T-cell (primary cell): ENCODE measurements around the gene COPS7A. TPM values are rescaled to one million over a fixed set of nuclear protein-coding genes. Genes with fewer than 3 reads are reported as not detected.

Experiments
- ATAC-seq, 4 experiments: fragments of 200-7000 bp in 3 of 4; fragments of 150-1000 bp in 1 of 4; cut with Tn5 transposase; replicated peaks in 1 of 4; 1 replicate in 3 of 4; 2 replicates in 1 of 4; pipeline ENCODE4 v1.10.0; 2021; ENCODE audit warnings: moderate library complexity in 3 of 4, mild to moderate bottlenecking in 2 of 4, moderate number of reproducible peaks in 1 of 4
- CTCF ChIA-PET, 2 donors: fragments of 300-600 bp; sonication (Branson Sonifier 250); formaldehyde crosslinking; loops; one replicate each; lab custom pipeline; 2022; ENCODE audit warnings: antibody characterized with exemption in 2 of 2; lab: Charles Lee
- POLR2A ChIA-PET, 2 donors: fragments of 300-600 bp; sonication (Branson Sonifier 250); formaldehyde crosslinking; loops; one replicate each; lab custom pipeline; 2022; ENCODE audit warnings: antibody characterized with exemption in 2 of 2; lab: Charles Lee
- DNase-seq, 35 experiments: peaks; one replicate each; pipeline versions ENCODE4 v3.0.0 to v3.0.0-alpha.2; 2013 to 2023
- H3K27ac ChIP-seq: one replicate; pipeline ENCODE4 v1.5.1; 2013; ENCODE audit warnings: low read length
- H3K27me3 ChIP-seq, 2 experiments: replicated peaks in 1 of 2; 1 replicate in 1 of 2; 2 replicates in 1 of 2; pipeline versions ENCODE4 v1.6.1 to v1.7.0; 2013; ENCODE audit warnings: low read length in 1 of 2, mixed read lengths in 1 of 2; ENCODE audit not compliant: control insufficient read depth in 2 of 2, insufficient read depth in 2 of 2; ENCODE audit errors: extremely low read depth in 1 of 2
- H3K36me3 ChIP-seq, 2 donors: 1 replicate in 1 of 2; 2 replicates in 1 of 2; pipeline versions ENCODE4 v1.6.1 to v1.7.0; 2013; ENCODE audit warnings: low read length in 1 of 2; ENCODE audit not compliant: control insufficient read depth in 2 of 2, insufficient read depth in 1 of 2; ENCODE audit errors: extremely low read depth in 1 of 2
- H3K4me1 ChIP-seq, 2 experiments: 1 replicate in 1 of 2; 2 replicates in 1 of 2; pipeline versions ENCODE4 v1.6.1 to v1.7.0; 2013; ENCODE audit warnings: low read length in 2 of 2, mixed read lengths in 1 of 2; ENCODE audit not compliant: insufficient read depth in 2 of 2, control insufficient read depth in 1 of 2; ENCODE audit errors: extremely low read depth in 1 of 2
- H3K4me3 ChIP-seq, 2 donors: 1 replicate in 1 of 2; 2 replicates in 1 of 2; pipeline versions ENCODE4 v1.5.1 to v1.7.0; 2013; ENCODE audit warnings: mild to moderate bottlenecking in 2 of 2, low read length in 1 of 2, moderate library complexity in 1 of 2; ENCODE audit not compliant: control insufficient read depth in 1 of 2; ENCODE audit errors: extremely low read depth in 1 of 2
- H3K9me3 ChIP-seq: 2 replicates; pipeline ENCODE4 v1.7.0; 2013
- H3K27ac Mint-ChIP-seq, 2 donors: one replicate each; pipeline ENCODE4 v1.8.0; 2020 to 2021; ENCODE audit warnings: mild to moderate bottlenecking in 2 of 2, mixed read lengths in 2 of 2
- H3K27me3 Mint-ChIP-seq, 2 donors: one replicate each; pipeline ENCODE4 v1.8.0; 2021 to 2022; ENCODE audit warnings: mixed read lengths in 2 of 2
- H3K36me3 Mint-ChIP-seq: one replicate; pipeline ENCODE4 v1.8.0; 2021; ENCODE audit warnings: mixed read lengths
- H3K4me1 Mint-ChIP-seq, 3 donors: one replicate each; pipeline ENCODE4 v1.8.0; 2020 to 2022; ENCODE audit warnings: mixed read lengths in 3 of 3, mild to moderate bottlenecking in 1 of 3
- H3K4me3 Mint-ChIP-seq, 3 donors: one replicate each; pipeline ENCODE4 v1.8.0; 2020 to 2022; ENCODE audit warnings: mild to moderate bottlenecking in 3 of 3, mixed read lengths in 3 of 3, moderate library complexity in 3 of 3
- H3K9me3 Mint-ChIP-seq, 3 donors: one replicate each; pipeline ENCODE4 v1.8.0; 2020 to 2022; ENCODE audit warnings: mixed read lengths in 3 of 3
- WGBS: methylation state at CpG from one replicate; pipeline ENCODE4 v1.1.5; 2013; ENCODE audit warnings: missing lambda C conversion rate; ENCODE audit not compliant: insufficient coverage; 5-methylcytosine and 5-hydroxymethylcytosine counted together
- total RNA-seq, 35 experiments: library from RNA in 6 of 35; stranded (reverse) in 6 of 35; fragments of 120-200 nt in 1 of 35; gene quantifications; one replicate each; pipeline versions ENCODE4 v1.2.1 to v1.2.4 and lab custom pipeline; 2013 to 2026

COPS7A gene
- total RNA-seq, 5 donors from 2014 or later (not counting 1 experiment from before 2014, with no cell fraction given), result 18.5 to 33.1 (median 31.8) TPM

GRCh38 chr12:6774499-6775062 lies 50.7 kb downstream of the COPS7A start:
- ATAC-seq, result peak; percentile 24 to 55 (median 39)
- Histone ChIP-seq H3K36me3 (no peaks in the 10 kb centered on the region), H3K27ac (peak overlapping the region; percentile 85), H3K27me3 (peaks cover 0 to 57% of the 10 kb centered on the region in 2 experiments), H3K4me3 (peak overlapping the region in 1 of 2 donors; percentile 51), H3K4me1 (peaks cover 11 to 76% of the 10 kb centered on the region in 2 experiments), H3K9me3 (no peaks in the 10 kb centered on the region)
- Mint-ChIP-seq H3K27ac (peak overlapping the region; percentile 90), H3K4me1 (peaks cover 53 to 66% (median 58%) of the 10 kb centered on the region in 3 donors), H3K9me3 (no peaks in the 10 kb centered on the region), H3K27me3 (peaks cover 12 to 43% of the 10 kb centered on the region in 2 donors), H3K36me3 (no peaks in the 10 kb centered on the region), H3K4me3 (peak overlapping the region; percentile 76 to 79 (median 76))
- POLR2A ChIA-PET, result interaction anchor here in 1 of 2 donors (0.5 kb wide), 1 partner anchor 25 kb away, joined by 4 read pairs; no protein-coding TSS in a partner anchor
- CTCF ChIA-PET, result interaction anchor here (0.6 to 1.7 kb wide), 9 partner anchors 8 to 86 kb away, joined by 3 to 6 read pairs (median 5); partner anchors contain the start of genes MLF2 (in 2 of the 2), CDCA3 (in 1 of the 2), COPS7A (in 1 of the 2) and PTMS (in 1 of the 2)
- peak in 27 of 35 experiments; percentile 27 to 75 (median 47) for DNase-seq
- WGBS, result 48% methylated on average over 15 of the region's 15 CpGs

DNA sequence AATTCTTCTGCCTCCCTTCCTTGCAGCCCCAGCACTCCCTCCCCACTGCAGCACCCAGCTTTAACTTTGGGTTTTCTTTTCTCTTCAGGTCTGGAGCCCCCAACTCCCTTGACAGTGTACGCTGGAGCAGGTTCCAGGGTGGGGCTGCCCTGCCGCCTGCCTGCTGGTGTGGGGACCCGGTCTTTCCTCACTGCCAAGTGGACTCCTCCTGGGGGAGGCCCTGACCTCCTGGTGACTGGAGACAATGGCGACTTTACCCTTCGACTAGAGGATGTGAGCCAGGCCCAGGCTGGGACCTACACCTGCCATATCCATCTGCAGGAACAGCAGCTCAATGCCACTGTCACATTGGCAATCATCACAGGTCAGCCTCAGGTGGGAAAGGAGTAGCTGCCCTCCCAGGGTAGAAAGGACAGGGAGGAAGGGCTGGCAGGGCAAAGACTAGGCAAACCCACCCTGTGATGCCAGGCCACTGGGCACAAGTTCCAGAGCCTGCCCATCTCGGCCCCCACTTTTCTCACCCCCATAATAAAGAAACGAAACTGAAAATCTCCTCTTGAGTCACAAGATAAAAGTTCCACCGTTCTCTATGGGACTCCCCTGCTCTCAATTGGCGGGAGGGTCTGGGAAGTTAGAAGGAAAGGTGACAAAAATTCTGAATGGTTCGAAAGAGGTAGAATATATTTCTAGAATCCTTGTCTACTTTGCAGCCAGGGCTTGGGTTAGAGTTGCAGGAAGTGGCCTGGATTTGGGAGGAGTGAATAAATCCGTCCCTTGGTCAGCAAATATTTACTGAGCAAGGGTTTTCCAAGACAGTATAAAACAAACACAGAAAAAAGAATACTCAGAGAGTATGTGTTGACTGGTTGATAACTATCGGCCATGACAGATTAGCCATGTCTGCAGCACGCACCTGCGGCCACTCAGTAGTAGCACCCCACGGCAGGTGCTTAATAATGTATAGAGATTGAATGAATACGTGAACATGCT lies 51.6 kb downstream of the COPS7A start:
- Histone ChIP-seq H3K36me3 (no peaks in the 10 kb centered on the region), H3K4me1 (peaks cover 14 to 83% of the 10 kb centered on the region in 2 experiments), H3K27ac (peak overlapping the region; percentile 85), H3K4me3 (peak overlapping the region in 1 of 2 donors; percentile 51), H3K9me3 (no peaks in the 10 kb centered on the region), H3K27me3 (peaks cover 0 to 49% of the 10 kb centered on the region in 2 experiments)
- peak overlapping the region; percentile 76 to 79 (median 76) for H3K4me3 Mint-ChIP-seq
- H3K9me3 Mint-ChIP-seq, result no peaks in the 10 kb centered on the region
- H3K36me3 Mint-ChIP-seq, result no peaks in the 10 kb centered on the region
- ChIA-PET POLR2A (no interaction called here), CTCF (interaction anchor here in 1 of 2 donors (0.6 to 1.7 kb wide), 5 partner anchors 9 to 86 kb away, joined by 3 to 6 read pairs (median 6); partner anchors contain the start of genes COPS7A, MLF2, PTMS and ZNF384)
- DNase-seq (peak in 1 of 35 experiments; percentile 42), ATAC-seq (no peak)
- WGBS, result 52% methylated on average over 6 of the region's 16 CpGs
- peak overlapping the region; percentile 90 for H3K27ac Mint-ChIP-seq
- H3K27me3 Mint-ChIP-seq, result peaks cover 12 to 40% of the 10 kb centered on the region in 2 donors
- H3K4me1 Mint-ChIP-seq, result peaks cover 59 to 68% (median 62%) of the 10 kb centered on the region in 3 donors

GRCh38 chr12:6777386-6777785 lies 53.5 kb downstream of the COPS7A start:
- H3K27me3 ChIP-seq, result peaks cover 0 to 37% of the 10 kb centered on the region in 2 experiments
- DNase-seq (no peak), ATAC-seq (no peak)
- ChIA-PET POLR2A (interaction anchor here in 1 of 2 donors (1.0 to 1.1 kb wide), 2 partner anchors 15 to 22 kb away, joined by 3 read pairs; no protein-coding TSS in a partner anchor), CTCF (interaction anchor here (0.6 to 2.2 kb wide), 3 partner anchors 10 to 224 kb away, joined by 3 to 8 read pairs (median 4); partner anchors contain the start of gene MLF2 (in 1 of the 2))
- no peak overlapping the region for H3K4me3 ChIP-seq
- H3K36me3 ChIP-seq, result no peaks in the 10 kb centered on the region
- Mint-ChIP-seq H3K27me3 (peaks cover 9 to 28% of the 10 kb centered on the region in 2 donors), H3K9me3 (no peaks in the 10 kb centered on the region), H3K36me3 (no peaks in the 10 kb centered on the region), H3K27ac (no peak overlapping the region), H3K4me1 (peaks cover 45 to 59% (median 50%) of the 10 kb centered on the region in 3 donors), H3K4me3 (no peak overlapping the region)
- H3K4me1 ChIP-seq, result peaks cover 13 to 73% of the 10 kb centered on the region in 2 experiments
- no peaks in the 10 kb centered on the region for H3K9me3 ChIP-seq
- H3K27ac ChIP-seq, result no peak overlapping the region
- WGBS, result 87% methylated on average over 2 of the region's 5 CpGs

GRCh38 chr12:6778217-6778573 lies 54.3 kb downstream of the COPS7A start:
- no peaks in the 10 kb centered on the region for H3K9me3 ChIP-seq
- Mint-ChIP-seq H3K27ac (peak overlapping the region; percentile 80 to 85), H3K4me3 (peak overlapping the region; percentile 77 to 98 (median 80)), H3K9me3 (no peaks in the 10 kb centered on the region), H3K27me3 (peaks cover 9 to 22% of the 10 kb centered on the region in 2 donors), H3K36me3 (no peaks in the 10 kb centered on the region), H3K4me1 (peaks cover 42 to 60% (median 52%) of the 10 kb centered on the region in 3 donors)
- H3K27ac ChIP-seq, result peak overlapping the region; percentile 17
- H3K36me3 ChIP-seq, result no peaks in the 10 kb centered on the region
- WGBS, result 89% methylated on average over 9 of the region's 14 CpGs
- ChIA-PET CTCF (interaction anchor here (0.5 to 2.2 kb wide), 12 partner anchors 10 to 1267 kb away, joined by 3 to 8 read pairs (median 4); partner anchors contain the start of genes CD4 (in 1 of the 2), CDCA3 (in 1 of the 2) and MLF2 (in 1 of the 2)), POLR2A (no interaction called here)
- DNase-seq (no peak), ATAC-seq (no peak)
- H3K4me3 ChIP-seq, result peak overlapping the region; percentile 47 to 48
- H3K27me3 ChIP-seq, result peaks cover 0 to 29% of the 10 kb centered on the region in 2 experiments
- H3K4me1 ChIP-seq, result peaks cover 20 to 73% of the 10 kb centered on the region in 2 experiments

DNA sequence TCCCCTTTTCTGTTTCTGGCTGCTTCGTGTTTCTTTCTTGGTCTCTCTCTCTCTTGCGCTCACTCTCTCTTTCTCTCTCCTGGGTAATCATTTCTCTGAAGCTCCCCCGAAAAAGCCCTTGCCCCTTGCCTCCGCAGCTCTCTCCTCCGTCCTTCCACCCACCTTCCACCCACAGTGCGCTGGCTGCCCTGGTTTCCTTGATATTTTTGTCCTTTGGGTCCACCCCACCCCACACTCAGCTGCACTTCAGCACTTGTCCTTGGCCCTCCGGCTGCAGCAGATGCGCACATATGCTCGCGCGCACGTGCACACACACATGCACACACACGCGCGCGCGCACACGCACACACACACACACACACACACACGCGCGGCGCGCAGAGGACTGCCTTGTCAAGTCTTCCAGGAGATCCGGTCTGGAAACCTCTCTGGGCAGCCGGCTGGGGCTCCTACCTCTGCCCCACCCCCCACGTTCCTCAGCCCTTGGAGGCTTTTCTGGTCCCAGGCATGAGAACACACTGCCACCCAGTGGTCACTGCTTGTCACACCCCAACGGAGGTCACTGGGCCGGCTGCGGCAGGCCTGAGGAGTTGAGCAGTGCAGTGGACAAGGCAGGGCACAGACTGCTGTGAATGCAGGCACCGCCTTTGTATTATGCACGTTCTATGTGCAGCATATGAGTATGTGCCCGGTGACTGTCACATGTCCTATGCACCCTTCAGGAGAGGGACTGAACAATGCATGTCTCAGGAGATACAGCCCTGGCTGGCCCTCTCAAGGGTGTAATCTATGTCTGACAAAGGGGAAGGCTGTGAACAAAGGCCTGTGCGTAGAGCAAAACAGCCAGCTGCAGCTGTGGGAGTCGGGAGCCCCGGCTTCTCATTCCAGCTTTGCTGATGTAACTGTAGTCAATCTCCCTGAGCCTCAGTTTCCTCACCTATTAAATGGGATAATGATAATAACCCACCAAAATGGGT lies 55.0 kb downstream of the COPS7A start:
- WGBS, result 13% methylated on average over 28 of the region's 35 CpGs

More for the DNA sequence above, 55.0 kb downstream of the COPS7A start:
- H3K4me3 ChIP-seq, result peak overlapping the region; percentile 47 to 48
- peaks cover 45 to 63% (median 54%) of the 10 kb centered on the region in 3 donors for H3K4me1 Mint-ChIP-seq
- peak overlapping the region; percentile 80 to 85 for H3K27ac Mint-ChIP-seq
- no peaks in the 10 kb centered on the region for H3K36me3 ChIP-seq
- H3K36me3 Mint-ChIP-seq, result no peaks in the 10 kb centered on the region
- ATAC-seq, result peak; percentile 83 to 89 (median 84)
- peak overlapping the region; percentile 77 to 98 (median 80) for H3K4me3 Mint-ChIP-seq
- no peaks in the 10 kb centered on the region for H3K9me3 ChIP-seq
- no peaks in the 10 kb centered on the region for H3K9me3 Mint-ChIP-seq
- H3K27me3 ChIP-seq, result peaks cover 0 to 25% of the 10 kb centered on the region in 2 experiments
- ChIA-PET CTCF (interaction anchor here (0.5 to 2.2 kb wide), 12 partner anchors 11 to 493 kb away, joined by 3 to 8 read pairs (median 4); partner anchors contain the start of genes CD4 (in 1 of the 2), CDCA3 (in 1 of the 2) and MLF2 (in 1 of the 2)), POLR2A (no interaction called here)
- DNase-seq, result peak; percentile 63 to 93 (median 80)
- H3K27me3 Mint-ChIP-seq, result peaks cover 9 to 20% of the 10 kb centered on the region in 2 donors
- H3K4me1 ChIP-seq, result peaks cover 24 to 75% of the 10 kb centered on the region in 2 experiments
- H3K27ac ChIP-seq, result peak overlapping the region; percentile 17
